ENCODE results near the gene ZNF423.

The ZNF423 gene

GRCh38 chr16:49738832-49739231 lies 117.1 kb downstream of the ZNF423 start:
- Mint-ChIP-seq H3K36me3 (no peaks in the 10 kb centered on the region), H3K27me3 (no peaks in the 10 kb centered on the region), H3K4me1 (ENCODE audit: low read depth) (no peaks in the 10 kb centered on the region), H3K4me3 (no peak overlapping the region), H3K9me3 (ENCODE audit: low read depth) (no peaks in the 10 kb centered on the region), H3K27ac (no peak overlapping the region)

DNA sequence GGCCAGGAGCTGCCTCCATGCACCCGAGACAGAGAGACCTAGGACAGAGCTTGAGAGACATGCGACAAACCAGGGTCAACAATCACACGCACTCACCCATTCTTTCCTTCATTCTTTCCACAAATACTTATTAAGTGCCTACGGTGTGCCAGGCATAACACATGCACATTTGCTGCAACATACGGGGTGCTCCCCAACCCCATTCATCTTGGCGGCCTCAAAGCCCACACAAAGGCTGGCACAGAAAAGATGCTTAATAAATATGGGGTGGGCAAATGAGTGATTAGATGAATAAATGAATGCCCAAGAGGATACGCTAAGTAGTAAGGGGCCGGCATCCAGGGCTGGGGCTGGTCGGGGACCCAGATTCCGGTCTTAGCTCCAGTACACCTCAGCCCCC lies 117.9 kb downstream of the ZNF423 start:
- Mint-ChIP-seq H3K4me1 (ENCODE audit: low read depth) (no peaks in the 10 kb centered on the region), H3K36me3 (no peaks in the 10 kb centered on the region), H3K9me3 (ENCODE audit: low read depth) (no peaks in the 10 kb centered on the region), H3K27ac (no peak overlapping the region), H3K27me3 (no peaks in the 10 kb centered on the region), H3K4me3 (no peak overlapping the region)

- Mint-ChIP-seq H3K4me1 (ENCODE audit: low read depth) (no peaks in the 10 kb centered on the region), H3K27ac (no peak overlapping the region), H3K4me3 (no peak overlapping the region), H3K9me3 (ENCODE audit: low read depth) (no peaks in the 10 kb centered on the region), H3K27me3 (no peaks in the 10 kb centered on the region), H3K36me3 (no peaks in the 10 kb centered on the region)
Measured at GRCh38 chr16:49737541-49737940, 118.4 kb downstream of the ZNF423 start.

GRCh38 chr16:49734331-49734730 lies 121.6 kb downstream of the ZNF423 start:
- Mint-ChIP-seq H3K9me3 (ENCODE audit: low read depth) (no peaks in the 10 kb centered on the region), H3K27ac (no peak overlapping the region), H3K36me3 (no peaks in the 10 kb centered on the region), H3K4me1 (ENCODE audit: low read depth) (no peaks in the 10 kb centered on the region), H3K27me3 (no peaks in the 10 kb centered on the region), H3K4me3 (no peak overlapping the region)

- Mint-ChIP-seq H3K36me3 (no peaks in the 10 kb centered on the region), H3K27ac (no peak overlapping the region), H3K4me1 (ENCODE audit: low read depth) (no peaks in the 10 kb centered on the region), H3K4me3 (no peak overlapping the region), H3K9me3 (ENCODE audit: low read depth) (no peaks in the 10 kb centered on the region), H3K27me3 (no peaks in the 10 kb centered on the region)
Measured at GRCh38 chr16:49733313-49734009, 122.5 kb downstream of the ZNF423 start.

DNA sequence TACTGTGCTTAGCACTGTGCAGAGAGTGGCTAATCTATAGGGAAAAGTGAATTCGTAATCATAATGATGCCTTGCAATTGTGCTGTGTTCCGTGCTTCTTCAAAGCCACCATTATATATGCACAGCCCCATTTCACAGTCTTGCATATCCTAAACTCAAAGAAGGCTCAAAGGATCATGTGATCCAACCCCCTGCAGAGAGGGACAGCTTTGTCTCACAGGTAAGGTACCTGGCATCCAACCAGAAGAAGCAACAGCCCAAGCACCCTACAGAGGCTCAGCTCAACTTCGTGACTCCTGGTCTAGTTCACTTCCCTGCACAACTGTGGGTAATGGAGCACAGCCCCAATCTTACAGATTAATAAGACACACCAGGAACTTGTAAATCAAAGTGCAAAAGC lies 124.0 kb downstream of the ZNF423 start:
- no peaks in the 10 kb centered on the region for H3K4me1 Mint-ChIP-seq (ENCODE audit: low read depth)
- H3K27ac Mint-ChIP-seq = no peak overlapping the region
- no peaks in the 10 kb centered on the region for H3K36me3 Mint-ChIP-seq
- H3K9me3 Mint-ChIP-seq (ENCODE audit: low read depth) = no peaks in the 10 kb centered on the region
- H3K27me3 Mint-ChIP-seq = no peaks in the 10 kb centered on the region
- H3K4me3 Mint-ChIP-seq = no peak overlapping the region

- Mint-ChIP-seq H3K36me3 (no peaks in the 10 kb centered on the region), H3K27me3 (no peaks in the 10 kb centered on the region), H3K4me1 (ENCODE audit: low read depth) (no peaks in the 10 kb centered on the region), H3K27ac (no peak overlapping the region), H3K4me3 (no peak overlapping the region), H3K9me3 (ENCODE audit: low read depth) (no peaks in the 10 kb centered on the region)
Measured at GRCh38 chr16:49730772-49731171, 125.1 kb downstream of the ZNF423 start.

GRCh38 chr16:49727611-49728010 lies 128.3 kb downstream of the ZNF423 start:
- Mint-ChIP-seq H3K4me1 (ENCODE audit: low read depth) (no peaks in the 10 kb centered on the region), H3K9me3 (ENCODE audit: low read depth) (no peaks in the 10 kb centered on the region), H3K27ac (no peak overlapping the region), H3K4me3 (no peak overlapping the region), H3K27me3 (no peaks in the 10 kb centered on the region), H3K36me3 (no peaks in the 10 kb centered on the region)

- no peaks in the 10 kb centered on the region for H3K27me3 Mint-ChIP-seq
- H3K9me3 Mint-ChIP-seq (ENCODE audit: low read depth) = no peaks in the 10 kb centered on the region
- H3K36me3 Mint-ChIP-seq = no peaks in the 10 kb centered on the region
- H3K4me1 Mint-ChIP-seq (ENCODE audit: low read depth) = no peaks in the 10 kb centered on the region
- H3K4me3 Mint-ChIP-seq = no peak overlapping the region
- H3K27ac Mint-ChIP-seq = no peak overlapping the region
Measured at GRCh38 chr16:49726155-49726554, 129.8 kb downstream of the ZNF423 start.

DNA sequence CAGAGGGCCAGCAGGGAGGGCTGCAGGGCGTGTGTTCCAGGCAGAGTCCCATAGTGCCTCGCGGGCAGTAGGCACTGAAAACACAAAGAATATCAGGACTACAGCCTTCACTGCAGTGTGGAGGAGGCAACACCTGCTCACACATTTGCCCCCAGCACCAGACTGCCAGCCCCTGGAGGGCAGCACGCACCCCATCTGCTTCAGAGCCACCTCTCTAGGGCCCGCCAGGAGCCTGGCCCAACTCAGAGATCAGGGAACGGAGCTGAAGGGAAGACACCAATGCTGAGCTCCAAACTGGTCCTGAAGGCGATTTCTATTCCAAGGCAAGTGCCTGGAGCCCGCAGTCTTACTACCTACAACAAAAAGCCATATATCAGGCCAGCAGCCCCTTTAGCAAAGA lies 130.3 kb downstream of the ZNF423 start:
- Mint-ChIP-seq H3K27ac (no peak overlapping the region), H3K36me3 (no peaks in the 10 kb centered on the region)

DNA sequence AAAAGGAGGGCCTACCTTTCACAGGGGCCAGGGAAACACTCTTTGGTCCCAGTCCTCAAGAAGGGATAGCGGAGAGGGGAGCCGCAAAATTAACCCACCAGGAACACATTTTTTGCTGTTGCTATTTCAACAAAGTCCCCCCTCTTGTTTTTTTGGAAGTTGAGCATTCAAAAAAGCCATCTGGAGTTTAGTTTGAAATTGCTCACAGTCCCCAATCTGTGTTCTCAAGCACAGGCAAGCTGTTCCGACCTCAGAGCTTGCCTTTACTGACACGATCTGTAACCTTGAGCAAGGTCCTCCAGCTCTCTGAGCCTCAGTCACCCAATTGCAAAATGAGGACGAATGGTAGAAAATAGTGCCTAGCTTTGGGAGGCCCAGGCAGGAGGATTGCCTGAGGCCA lies 131.1 kb downstream of the ZNF423 start:
- H3K4me1 Mint-ChIP-seq (ENCODE audit: low read depth) = no peaks in the 10 kb centered on the region
- H3K9me3 Mint-ChIP-seq (ENCODE audit: low read depth) = no peaks in the 10 kb centered on the region
- no peaks in the 10 kb centered on the region for H3K36me3 Mint-ChIP-seq
- no peak overlapping the region for H3K27ac Mint-ChIP-seq
- no peaks in the 10 kb centered on the region for H3K27me3 Mint-ChIP-seq
- no peak overlapping the region for H3K4me3 Mint-ChIP-seq

More for the DNA sequence above, 130.3 kb downstream of the ZNF423 start:
- Mint-ChIP-seq H3K4me3 (no peak overlapping the region), H3K4me1 (ENCODE audit: low read depth) (no peaks in the 10 kb centered on the region), H3K9me3 (ENCODE audit: low read depth) (no peaks in the 10 kb centered on the region), H3K27me3 (no peaks in the 10 kb centered on the region)

- H3K9me3 Mint-ChIP-seq (ENCODE audit: low read depth) = no peaks in the 10 kb centered on the region
- no peak overlapping the region for H3K27ac Mint-ChIP-seq
- no peaks in the 10 kb centered on the region for H3K4me1 Mint-ChIP-seq (ENCODE audit: low read depth)
- H3K4me3 Mint-ChIP-seq = no peak overlapping the region
- no peaks in the 10 kb centered on the region for H3K27me3 Mint-ChIP-seq
- H3K36me3 Mint-ChIP-seq = no peaks in the 10 kb centered on the region
Measured at GRCh38 chr16:49723310-49723709, 132.6 kb downstream of the ZNF423 start.

- H3K27ac Mint-ChIP-seq = no peak overlapping the region
- no peaks in the 10 kb centered on the region for H3K27me3 Mint-ChIP-seq
- H3K36me3 Mint-ChIP-seq = no peaks in the 10 kb centered on the region
- no peaks in the 10 kb centered on the region for H3K9me3 Mint-ChIP-seq (ENCODE audit: low read depth)
- H3K4me1 Mint-ChIP-seq (ENCODE audit: low read depth) = no peaks in the 10 kb centered on the region
- H3K4me3 Mint-ChIP-seq = no peak overlapping the region
Measured at GRCh38 chr16:49720225-49720624, 135.7 kb downstream of the ZNF423 start.

DNA sequence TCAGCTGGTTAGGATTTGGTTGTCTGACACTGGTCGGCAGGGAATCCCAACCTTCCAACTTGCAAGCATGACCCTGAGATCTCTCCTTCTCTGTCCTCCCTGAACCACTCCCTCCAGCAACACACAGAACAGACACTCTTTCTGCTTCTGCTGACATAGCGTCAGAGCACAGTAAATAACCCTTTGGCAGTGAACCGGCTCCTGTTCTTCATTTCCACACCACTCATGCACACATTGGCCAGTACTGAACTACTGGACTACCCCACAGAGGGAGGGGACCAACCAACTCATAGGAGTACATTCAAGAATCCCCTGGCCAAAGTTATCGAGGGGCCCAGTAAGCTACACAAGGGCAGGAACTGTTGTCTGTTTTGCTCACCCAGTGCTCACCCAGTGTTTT lies 138.2 kb downstream of the ZNF423 start:
- Mint-ChIP-seq H3K36me3 (no peaks in the 10 kb centered on the region), H3K4me3 (no peak overlapping the region)

DNA sequence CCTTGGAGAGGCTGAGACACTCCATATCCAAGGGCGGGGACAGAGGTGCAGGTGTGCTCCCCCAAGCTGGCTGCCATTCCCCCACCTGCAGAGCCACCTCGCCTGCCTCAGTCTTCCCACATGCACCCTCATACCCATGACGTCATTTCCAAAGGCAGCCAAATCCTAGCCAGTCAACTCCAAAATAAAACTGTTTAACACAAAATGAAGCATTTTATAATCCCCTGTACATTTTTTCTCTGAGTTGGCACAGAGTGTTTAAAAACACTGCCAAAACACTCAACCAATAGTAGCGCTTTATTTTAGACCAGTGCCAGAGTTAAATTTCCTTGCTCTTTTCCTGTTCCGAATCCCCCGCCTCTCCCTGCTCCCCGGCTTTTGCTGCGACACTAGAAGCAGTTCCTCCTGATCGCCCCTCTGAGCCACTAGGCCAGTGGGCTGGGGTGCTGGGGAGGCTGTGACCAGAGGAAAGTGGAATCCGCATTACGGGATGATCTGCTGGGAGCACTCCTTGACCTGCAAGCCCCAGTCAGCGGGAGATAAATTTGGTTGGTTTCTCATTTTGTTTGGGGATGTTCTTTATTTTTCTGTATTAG lies 139.5 kb downstream of the ZNF423 start:
- no peak overlapping the region for H3K27ac Mint-ChIP-seq
- no peaks in the 10 kb centered on the region for H3K9me3 Mint-ChIP-seq (ENCODE audit: low read depth)
- H3K4me3 Mint-ChIP-seq = no peak overlapping the region
- no peaks in the 10 kb centered on the region for H3K36me3 Mint-ChIP-seq
- H3K4me1 Mint-ChIP-seq (ENCODE audit: low read depth) = no peaks in the 10 kb centered on the region
- no peaks in the 10 kb centered on the region for H3K27me3 Mint-ChIP-seq

More for the DNA sequence above, 138.2 kb downstream of the ZNF423 start:
- Mint-ChIP-seq H3K4me1 (ENCODE audit: low read depth) (no peaks in the 10 kb centered on the region), H3K9me3 (ENCODE audit: low read depth) (no peaks in the 10 kb centered on the region), H3K27me3 (no peaks in the 10 kb centered on the region), H3K27ac (no peak overlapping the region)

GRCh38 chr16:49713770-49714169 lies 142.1 kb downstream of the ZNF423 start:
- no peaks in the 10 kb centered on the region for H3K27me3 Mint-ChIP-seq
- no peaks in the 10 kb centered on the region for H3K9me3 Mint-ChIP-seq (ENCODE audit: low read depth)
- H3K36me3 Mint-ChIP-seq = no peaks in the 10 kb centered on the region
- no peak overlapping the region for H3K27ac Mint-ChIP-seq
- no peak overlapping the region for H3K4me3 Mint-ChIP-seq
- H3K4me1 Mint-ChIP-seq (ENCODE audit: low read depth) = no peaks in the 10 kb centered on the region
